Stimulated activated CD4-positive, alpha-beta T cell treated with anti-CD3 and anti-CD28 coated beads, Interleukin-12 subunit alpha, Interleukin-12 subunit beta, amount 100 ng/mL, for 24 hours (primary cell): Measurements from ENCODE around the gene ATF7.

Experiments
- DNase-seq, 2 experiments: peaks; one replicate each; pipeline ENCODE4 v3.0.0-alpha.2; 2020; ENCODE audit warnings: low read depth in 2 of 2

ATF7 gene

GRCh38 chr12:53501615-53502181 is 124.5 kb downstream of the ATF7 start:
- DNase-seq: no peak

- peak; percentile 94 to 98 for DNase-seq
Observed at GRCh38 chr12:53500776-53501614, 125.2 kb downstream of the ATF7 start, which contains the start of gene TARBP2. Gene TARBP2, plus strand, starts transcription at chr12:53501283. Its CDS starts 126 bp downstream, at chr12:53501409.

- no peak for DNase-seq
Observed at GRCh38 chr12:53500142-53500775, 125.9 kb downstream of the ATF7 start.

- peak in 1 of 2 experiments; percentile 59 for DNase-seq
Observed at GRCh38 chr12:53499266-53500141, 126.7 kb downstream of the ATF7 start, which contains the start of gene MAP3K12. Gene MAP3K12, minus strand, starts transcription at chr12:53499458. Its CDS starts 12,067 bp downstream, at chr12:53487391.

- no peak for DNase-seq
Observed at GRCh38 chr12:53498235-53498630, 127.9 kb downstream of the ATF7 start.

GRCh38 chr12:53497461-53497860 is 128.7 kb downstream of the ATF7 start:
- DNase-seq: no peak

- no peak for DNase-seq
Observed at GRCh38 chr12:53496752-53497032, 129.5 kb downstream of the ATF7 start.

GRCh38 chr12:53495903-53496751 is 130.1 kb downstream of the ATF7 start:
- no peak for DNase-seq

GRCh38 chr12:53493610-53494391 is 132.4 kb downstream of the ATF7 start:
- no peak for DNase-seq

GRCh38 chr12:53492830-53493609 is 133.2 kb downstream of the ATF7 start:
- peak; percentile 61 to 83 for DNase-seq

GRCh38 chr12:53492188-53492587 is 134.0 kb downstream of the ATF7 start:
- DNase-seq: no peak

- DNase-seq: no peak
Observed at GRCh38 chr12:53489242-53489864, 136.8 kb downstream of the ATF7 start.

GRCh38 chr12:53486736-53487487 is 139.3 kb downstream of the ATF7 start:
- no peak for DNase-seq

GRCh38 chr12:53485955-53486735 is 140.0 kb downstream of the ATF7 start:
- no peak for DNase-seq

- DNase-seq: no peak
Observed at GRCh38 chr12:53484686-53485575, 141.3 kb downstream of the ATF7 start.

- DNase-seq: no peak
Observed at GRCh38 chr12:53483979-53484377, 142.2 kb downstream of the ATF7 start.
